ENCODE results near the gene SPATA21. TPM values are rescaled to one million over a fixed set of nuclear protein-coding genes. Genes with fewer than 3 reads are reported as not detected.

The SPATA21 gene
- total RNA-seq, 2 experiments from 2014 or later = not detected

DNA sequence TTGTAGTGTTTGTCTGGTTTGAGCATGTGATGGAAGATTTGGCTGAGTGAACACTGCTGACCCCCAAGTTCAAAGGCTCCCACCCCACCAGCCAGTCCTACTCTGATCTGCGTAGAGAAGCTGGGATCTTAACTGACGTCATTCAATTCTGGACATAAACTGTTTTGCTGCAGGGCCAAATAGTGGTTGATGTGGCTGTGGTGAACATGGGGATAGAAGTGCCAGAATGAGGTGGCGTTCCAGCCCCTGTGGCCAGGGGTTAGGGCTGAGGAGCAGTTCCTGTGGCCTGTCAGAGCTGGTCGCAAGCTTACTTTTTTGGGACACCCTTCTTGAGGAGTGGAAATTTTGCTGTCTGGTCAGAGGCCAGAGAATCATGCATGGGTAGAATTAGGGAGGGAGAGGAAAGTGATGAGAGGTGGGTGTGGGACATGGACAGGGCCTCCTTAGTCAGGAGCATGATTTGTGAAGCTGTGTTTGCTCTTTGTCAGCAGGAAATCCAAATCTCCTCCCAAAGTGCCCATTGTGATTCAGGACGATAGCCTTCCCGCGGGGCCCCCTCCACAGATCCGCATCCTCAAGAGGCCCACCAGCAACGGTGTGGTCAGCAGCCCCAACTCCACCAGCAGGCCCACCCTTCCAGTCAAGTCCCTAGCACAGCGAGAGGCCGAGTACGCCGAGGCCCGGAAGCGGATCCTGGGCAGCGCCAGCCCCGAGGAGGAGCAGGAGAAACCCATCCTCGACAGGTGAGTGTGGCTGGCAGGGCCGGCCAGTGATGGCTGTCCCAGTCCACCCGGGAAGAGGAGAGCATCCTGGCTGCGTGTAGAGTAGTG is 44.3 kb downstream of the SPATA21 start:
- ATAC-seq = no peak
- TF ChIP-seq CTCF (IDR thresholded peaks at IDR 0.05) = no peak
- Mint-ChIP-seq H3K27me3 (no peaks in the 10 kb centered on the region), H3K4me3 (no peak overlapping the region), H3K27ac (peak overlapping the region; percentile 82), H3K9me3 (no peaks in the 10 kb centered on the region), H3K36me3 (ENCODE audit: low read depth) (peaks cover 47% of the 10 kb centered on the region), H3K4me1 (ENCODE audit: low read depth) (peaks cover 66% of the 10 kb centered on the region)
- no peak for DNase-seq
- intact Hi-C loops (cut with micrococcal nuclease) = no loop called here
- POLR2A ChIA-PET = interaction anchor here (1.4 to 1.6 kb wide), 2 partner anchors 14 to 27 kb away, joined by 4 to 5 read pairs; no protein-coding TSS in a partner anchor
- CTCF ChIA-PET = no interaction called here

GRCh38 chr1:16391411-16391810 is 45.8 kb downstream of the SPATA21 start:
- no peak overlapping the region for H3K4me3 Mint-ChIP-seq
- no peaks in the 10 kb centered on the region for H3K9me3 Mint-ChIP-seq
- DNase-seq (peak; percentile 48), ATAC-seq (peak; percentile 61)
- H3K27ac Mint-ChIP-seq = peak overlapping the region; percentile 82
- CTCF ChIA-PET = no interaction called here
- H3K27me3 Mint-ChIP-seq = no peaks in the 10 kb centered on the region
- intact Hi-C loops (cut with micrococcal nuclease) = no loop called here
- H3K4me1 Mint-ChIP-seq (ENCODE audit: low read depth) = peaks cover 65% of the 10 kb centered on the region
- POLR2A ChIA-PET = interaction anchor here (0.7 to 1.5 kb wide), 2 partner anchors 9 to 456 kb away, joined by 3 read pairs; no protein-coding TSS in a partner anchor
- H3K36me3 Mint-ChIP-seq (ENCODE audit: low read depth) = peaks cover 40% of the 10 kb centered on the region
- no peak for TF ChIP-seq CTCF (IDR thresholded peaks at IDR 0.05)

- Mint-ChIP-seq H3K27me3 (no peaks in the 10 kb centered on the region), H3K36me3 (ENCODE audit: low read depth) (peaks cover 29% of the 10 kb centered on the region), H3K4me3 (peak overlapping the region; percentile 47), H3K4me1 (ENCODE audit: low read depth) (peaks cover 78% of the 10 kb centered on the region), H3K27ac (peak overlapping the region; percentile 54), H3K9me3 (no peaks in the 10 kb centered on the region)
- POLR2A ChIA-PET = interaction anchor here (2.7 to 3.4 kb wide), 2 partner anchors 13 to 20 kb away, joined by 13 to 14 read pairs; partner anchors contain the start of gene SZRD1
- no peak for TF ChIP-seq CTCF (IDR thresholded peaks at IDR 0.05)
- no peak for DNase-seq
- intact Hi-C loops (cut with micrococcal nuclease) = no loop called here
- CTCF ChIA-PET = interaction anchor here (0.9 to 1.8 kb wide), 4 partner anchors 15 to 54 kb away, joined by 3 to 5 read pairs (median 4); partner anchors contain the start of genes FBXO42 and NECAP2
- peak; percentile 32 for ATAC-seq
Measured at GRCh38 chr1:16387201-16388188, 49.7 kb downstream of the SPATA21 start.

GRCh38 chr1:16386454-16387113 is 50.6 kb downstream of the SPATA21 start:
- no peak for TF ChIP-seq CTCF (IDR thresholded peaks at IDR 0.05)
- intact Hi-C loops (cut with micrococcal nuclease) = no loop called here
- DNase-seq (no peak), ATAC-seq (peak; percentile 48)
- Mint-ChIP-seq H3K36me3 (ENCODE audit: low read depth) (peaks cover 24% of the 10 kb centered on the region), H3K27ac (peak overlapping the region; percentile 86), H3K27me3 (no peaks in the 10 kb centered on the region), H3K4me1 (ENCODE audit: low read depth) (peaks cover 71% of the 10 kb centered on the region), H3K4me3 (peak overlapping the region; percentile 56), H3K9me3 (no peaks in the 10 kb centered on the region)
- POLR2A ChIA-PET = interaction anchor here (1.1 to 3.4 kb wide), 4 partner anchors 9 to 54 kb away, joined by 3 to 14 read pairs (median 8); partner anchors contain the start of genes NECAP2 and SZRD1
- CTCF ChIA-PET = interaction anchor here (0.9 to 1.7 kb wide), 2 partner anchors 14 to 24 kb away, joined by 3 to 4 read pairs; no protein-coding TSS in a partner anchor
